Breast epithelium (tissue), 4 donors: Measurements from ENCODE around the gene HOOK1. TPM values are rescaled to one million over a fixed set of nuclear protein-coding genes. Genes with fewer than 3 reads are reported as not detected.
A peak's percentile ranks its signal among the peaks of the same experiment; 100 is the strongest.

Experiments
- DNase-seq, 2 donors: peaks; one replicate each; pipeline ENCODE4 v3.0.0-alpha.2; 2019; ENCODE audit warnings: low spot score in 2 of 2
- H3K27ac ChIP-seq, 2 donors: fragments of 200-600 bp; sonication (generic) in 1 of 2; one replicate each; pipeline ENCODE4 v1.5.1; 2016 to 2019; ENCODE audit warnings: mild to moderate bottlenecking in 1 of 2
- H3K27me3 ChIP-seq, 2 donors: fragments of 200-600 bp; sonication (generic) in 1 of 2; one replicate each; pipeline versions ENCODE4 v1.5.1 to v1.6.0; 2017 to 2019; ENCODE audit warnings: control low read depth in 1 of 2, mild to moderate bottlenecking in 1 of 2
- H3K36me3 ChIP-seq: fragments of 200-600 bp; one replicate; pipeline ENCODE4 v1.5.1; 2019
- H3K4me1 ChIP-seq, 2 donors: fragments of 200-600 bp; sonication (generic); one replicate each; pipeline ENCODE4 v1.5.1; 2016 to 2019; ENCODE audit warnings: control low read depth in 1 of 2
- H3K4me3 ChIP-seq, 3 donors: fragments of 200-600 bp; sonication (generic); 1 replicate in 2 of 3; 2 replicates in 1 of 3; pipeline ENCODE4 v1.5.1; 2016 to 2019; ENCODE audit warnings: mild to moderate bottlenecking in 3 of 3, moderate library complexity in 2 of 3
- H3K9me3 ChIP-seq, 2 donors: fragments of 200-600 bp; sonication (generic) in 1 of 2; one replicate each; pipeline ENCODE4 v1.5.1; 2016 to 2019; ENCODE audit warnings: control low read depth in 1 of 2
- POLR2A ChIP-seq: fragments of 450-650 bp; IDR thresholded peaks from one replicate; pipeline ENCODE4 v1.6.1; 2016; ENCODE audit warnings: antibody characterized with exemption, mild to moderate bottlenecking, moderate library complexity
- POLR2AphosphoS5 ChIP-seq, 3 donors: sonication (generic); formaldehyde crosslinking; IDR thresholded peaks; one replicate each; pipeline ENCODE4 v1.6.1; 2017; ENCODE audit warnings: antibody characterized with exemption in 3 of 3
- intact Hi-C: fragments of 100-400 bp; cut with DNase I; formaldehyde crosslinking; loops from one replicate; pipeline ENCODE4 v1.15.1; 2023; ENCODE audit warnings: low total_unique reads
- total RNA-seq, 3 donors: library from RNA; depleted of rRNA; stranded (reverse); fragments of >200 nt; gene quantifications; one replicate each; pipeline ENCODE4 v1.1.0, GENCODE V29; 2016
- TF ChIP-seq, protein P1 (sequence below), 3 donors: fragments of 450-650 bp; IDR thresholded peaks; one replicate each; pipeline ENCODE4 v1.5.1; 2016 to 2017; ENCODE audit warnings: antibody characterized with exemption in 3 of 3, mild to moderate bottlenecking in 3 of 3, moderate library complexity in 3 of 3

HOOK1 gene
- total RNA-seq, 3 donors from 2014 or later: 0.16 to 33.7 (median 12.5) TPM

DNA sequence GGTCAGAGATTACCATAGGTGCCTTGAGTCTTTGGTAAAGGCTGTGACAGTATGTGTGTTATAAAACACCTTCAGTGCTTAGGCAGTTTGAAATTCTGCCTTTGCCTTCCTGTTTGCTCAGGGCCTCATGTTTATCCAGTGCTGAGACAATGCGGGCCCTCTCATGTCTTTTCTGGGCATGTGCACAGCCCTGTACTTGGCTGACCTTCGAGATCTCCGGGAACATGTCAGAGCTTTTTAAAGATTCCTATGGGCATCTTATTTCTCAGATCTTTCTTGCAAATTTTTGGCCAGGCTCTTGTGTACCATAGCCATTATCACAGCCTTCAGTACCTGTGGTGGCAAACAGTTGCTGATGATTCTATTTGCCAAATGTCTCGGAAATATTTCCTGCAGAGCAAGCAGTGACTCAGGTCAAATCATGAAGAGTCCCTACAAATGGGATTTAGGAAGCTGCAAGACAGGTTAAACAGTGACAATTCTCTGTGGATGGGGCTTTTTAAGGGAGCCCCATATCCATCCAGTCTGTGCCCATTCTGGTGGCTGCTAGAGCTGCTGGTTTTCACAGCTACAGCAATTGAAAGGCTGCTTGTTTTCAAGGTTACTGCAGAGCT is 42.1 kb downstream of the HOOK1 start:
- no peak for DNase-seq
- no peak overlapping the region for H3K4me3 ChIP-seq
- intact Hi-C loops: no loop called here
- H3K27me3 ChIP-seq: no peaks in the 10 kb centered on the region
- no peaks in the 10 kb centered on the region for H3K9me3 ChIP-seq
- no peaks in the 10 kb centered on the region for H3K36me3 ChIP-seq
- H3K4me1 ChIP-seq: no peaks in the 10 kb centered on the region
- H3K27ac ChIP-seq: peak overlapping the region; percentile 3 to 50
- TF ChIP-seq POLR2A: no peak
- no peak for TF ChIP-seq POLR2AphosphoS5 (IDR thresholded peaks at IDR 0.05)
- TF ChIP-seq, protein P1, sequence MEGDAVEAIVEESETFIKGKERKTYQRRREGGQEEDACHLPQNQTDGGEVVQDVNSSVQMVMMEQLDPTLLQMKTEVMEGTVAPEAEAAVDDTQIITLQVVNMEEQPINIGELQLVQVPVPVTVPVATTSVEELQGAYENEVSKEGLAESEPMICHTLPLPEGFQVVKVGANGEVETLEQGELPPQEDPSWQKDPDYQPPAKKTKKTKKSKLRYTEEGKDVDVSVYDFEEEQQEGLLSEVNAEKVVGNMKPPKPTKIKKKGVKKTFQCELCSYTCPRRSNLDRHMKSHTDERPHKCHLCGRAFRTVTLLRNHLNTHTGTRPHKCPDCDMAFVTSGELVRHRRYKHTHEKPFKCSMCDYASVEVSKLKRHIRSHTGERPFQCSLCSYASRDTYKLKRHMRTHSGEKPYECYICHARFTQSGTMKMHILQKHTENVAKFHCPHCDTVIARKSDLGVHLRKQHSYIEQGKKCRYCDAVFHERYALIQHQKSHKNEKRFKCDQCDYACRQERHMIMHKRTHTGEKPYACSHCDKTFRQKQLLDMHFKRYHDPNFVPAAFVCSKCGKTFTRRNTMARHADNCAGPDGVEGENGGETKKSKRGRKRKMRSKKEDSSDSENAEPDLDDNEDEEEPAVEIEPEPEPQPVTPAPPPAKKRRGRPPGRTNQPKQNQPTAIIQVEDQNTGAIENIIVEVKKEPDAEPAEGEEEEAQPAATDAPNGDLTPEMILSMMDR (IDR thresholded peaks at IDR 0.05): no peak

DNA sequence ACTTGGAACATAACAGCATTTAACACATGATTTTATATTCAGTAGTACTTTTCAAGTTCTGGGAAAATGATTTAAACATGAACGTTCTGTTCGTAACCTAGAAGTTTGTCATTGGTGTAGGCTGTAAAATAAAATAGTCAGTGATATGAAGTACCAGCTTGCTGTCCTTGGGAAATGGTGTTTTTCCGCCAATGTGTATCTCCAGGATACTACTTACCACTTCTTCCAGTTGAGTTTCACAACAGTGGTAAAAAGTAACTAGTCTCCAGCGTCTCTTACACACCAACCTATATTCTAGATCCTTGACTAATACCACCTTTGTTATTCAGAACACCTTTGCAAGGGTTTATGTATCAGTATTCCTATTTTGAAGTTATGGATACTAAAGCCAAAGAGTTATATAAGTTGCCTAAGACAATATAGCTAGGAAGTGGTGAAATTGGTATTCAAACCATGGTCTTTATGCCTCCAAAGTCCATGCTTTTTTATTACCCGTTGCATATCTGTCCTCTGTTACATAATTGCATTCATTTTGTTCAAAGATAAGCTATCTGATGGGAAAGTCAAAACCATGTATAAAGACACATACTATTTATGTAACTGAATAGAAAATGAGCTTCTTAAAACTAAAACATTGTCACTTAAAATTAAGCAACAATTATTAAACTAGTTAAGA is 43.1 kb downstream of the HOOK1 start:
- no peaks in the 10 kb centered on the region for H3K36me3 ChIP-seq
- TF ChIP-seq POLR2AphosphoS5 (IDR thresholded peaks at IDR 0.05): no peak
- TF ChIP-seq, protein P1 (IDR thresholded peaks at IDR 0.05): no peak
- no peak for DNase-seq
- H3K27ac ChIP-seq: peak overlapping the region; percentile 3 to 50
- intact Hi-C loops: no loop called here
- H3K27me3 ChIP-seq: no peaks in the 10 kb centered on the region
- H3K4me1 ChIP-seq: no peaks in the 10 kb centered on the region
- no peaks in the 10 kb centered on the region for H3K9me3 ChIP-seq
- H3K4me3 ChIP-seq: no peak overlapping the region

- H3K4me3 ChIP-seq: no peak overlapping the region
- H3K4me1 ChIP-seq: no peaks in the 10 kb centered on the region
- H3K27me3 ChIP-seq: no peaks in the 10 kb centered on the region
- DNase-seq: no peak
- no peak overlapping the region for H3K27ac ChIP-seq
- no peaks in the 10 kb centered on the region for H3K9me3 ChIP-seq
- no peaks in the 10 kb centered on the region for H3K36me3 ChIP-seq
- intact Hi-C loops: no loop called here
- TF ChIP-seq POLR2AphosphoS5 (IDR thresholded peaks at IDR 0.05) (no peak), POLR2A (no peak)
- TF ChIP-seq, protein P1 (IDR thresholded peaks at IDR 0.05): no peak
Observed at GRCh38 chr1:59866462-59866861, 51.7 kb downstream of the HOOK1 start.

DNA sequence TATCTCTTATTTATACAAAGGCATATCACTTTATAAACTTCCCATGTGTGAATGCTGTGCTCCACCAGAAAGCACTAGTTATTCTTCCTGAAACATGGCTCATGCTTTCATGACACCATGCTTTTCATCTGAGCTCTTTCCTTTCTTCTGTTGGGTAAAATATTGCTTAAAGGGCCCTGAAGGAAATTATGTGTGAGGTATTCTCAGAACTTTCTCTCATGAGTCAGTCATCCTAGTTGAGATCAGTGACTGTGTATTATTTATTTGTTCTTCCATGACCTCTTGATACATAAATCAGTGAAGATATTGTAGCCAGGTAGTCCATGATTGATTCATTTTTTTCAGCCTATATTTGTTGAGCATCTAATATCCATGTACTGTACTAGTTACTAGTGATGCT is 57.0 kb downstream of the HOOK1 start:
- DNase-seq: no peak
- Histone ChIP-seq H3K9me3 (peaks cover 0 to 4% of the 10 kb centered on the region in 2 donors), H3K36me3 (no peaks in the 10 kb centered on the region), H3K27ac (no peak overlapping the region), H3K4me1 (no peaks in the 10 kb centered on the region), H3K4me3 (no peak overlapping the region), H3K27me3 (no peaks in the 10 kb centered on the region)
- intact Hi-C loops: no loop called here
- TF ChIP-seq POLR2A: no peak

- no peak for DNase-seq
- H3K27me3 ChIP-seq: no peaks in the 10 kb centered on the region
- no peak overlapping the region for H3K27ac ChIP-seq
- no peaks in the 10 kb centered on the region for H3K4me1 ChIP-seq
- H3K4me3 ChIP-seq: no peak overlapping the region
- H3K36me3 ChIP-seq: no peaks in the 10 kb centered on the region
- intact Hi-C loops: no loop called here
- H3K9me3 ChIP-seq: peaks cover 0 to 16% of the 10 kb centered on the region in 2 donors
- no peak for TF ChIP-seq POLR2A
- no peak for TF ChIP-seq POLR2AphosphoS5 (IDR thresholded peaks at IDR 0.05)
- TF ChIP-seq, protein P1 (IDR thresholded peaks at IDR 0.05): no peak
Observed at GRCh38 chr1:59877108-59877682, 62.4 kb downstream of the HOOK1 start.
